PC-3 (cell line): ENCODE measurements around the gene CHTOP. TPM values are rescaled to one million over a fixed set of nuclear protein-coding genes. Genes with fewer than 3 reads are reported as not detected.

Experiments used
- ATAC-seq: fragments of 200-7000 bp; cut with Tn5 transposase; 2 replicates; pipeline ENCODE4 v1.9.1; 2020; ENCODE audit warnings: mild to moderate bottlenecking, moderate library complexity
- BruUV-seq: library from RNA; stranded (reverse); fragments of 400-500 nt; replicated peaks from 2 replicates; lab custom pipeline; 2021; lab: Mats Ljungman, UMichigan
- CTCF ChIA-PET: fragments of 300-600 bp; sonication (Branson Sonifier 250); formaldehyde crosslinking; loops from one replicate; lab custom pipeline; 2022; ENCODE audit warnings: antibody characterized with exemption; lab: Charles Lee
- POLR2A ChIA-PET: fragments of 300-600 bp; sonication (Branson Sonifier 250); formaldehyde crosslinking; loops from one replicate; lab custom pipeline; 2022; ENCODE audit warnings: antibody characterized with exemption; ENCODE audit not compliant: unreplicated experiment; lab: Charles Lee
- DNase-seq: peaks from one replicate; pipeline ENCODE4 v3.0.0-alpha.2; 2015
- H2AFZ ChIP-seq: fragments of 300-600 bp; sonication (generic); 2 replicates; pipeline ENCODE4 v1.6.0; 2016; ENCODE audit warnings: antibody characterized with exemption, low read length
- H3F3A ChIP-seq: fragments of 300-600 bp; sonication (generic); one replicate; pipeline ENCODE4 v1.6.0; 2017; ENCODE audit warnings: antibody characterized with exemption, low read length, control low read depth, mild to moderate bottlenecking; ENCODE audit not compliant: unreplicated experiment
- H3K27ac ChIP-seq: fragments of 300-600 bp; sonication (generic); 2 replicates; pipeline ENCODE4 v1.5.1; 2016; ENCODE audit warnings: mild to moderate bottlenecking, low read length
- H3K27me3 ChIP-seq: fragments of 300-600 bp; sonication (generic); 2 replicates; pipeline ENCODE4 v1.6.1; 2016; ENCODE audit warnings: low read length, mixed read lengths
- H3K36me3 ChIP-seq: fragments of 300-600 bp; sonication (generic); 2 replicates; pipeline ENCODE4 v1.6.1; 2016; ENCODE audit warnings: low read depth, mixed run types, low read length, mixed read lengths
- H3K4me1 ChIP-seq: fragments of 300-600 bp; sonication (generic); 2 replicates; pipeline ENCODE4 v1.5.1; 2016; ENCODE audit warnings: low read length; ENCODE audit not compliant: insufficient read depth
- H3K4me2 ChIP-seq: fragments of 300-600 bp; sonication (generic); 2 replicates; pipeline ENCODE4 v1.6.0; 2016; ENCODE audit warnings: low read length
- H3K4me3 ChIP-seq: fragments of 300-600 bp; sonication (generic); 2 replicates; pipeline ENCODE4 v1.5.1; 2016; ENCODE audit warnings: mild to moderate bottlenecking, low read length, mixed read lengths
- H3K79me2 ChIP-seq: fragments of 300-600 bp; sonication (generic); 2 replicates; pipeline ENCODE4 v1.6.1; 2017; ENCODE audit warnings: low read length, mixed read lengths
- H3K9ac ChIP-seq: fragments of 300-600 bp; sonication (generic); 2 replicates; pipeline ENCODE4 v1.6.0; 2016; ENCODE audit warnings: mild to moderate bottlenecking, low read length
- H3K9me2 ChIP-seq: fragments of 300-600 bp; sonication (generic); replicated peaks from 2 replicates; pipeline ENCODE4 v1.6.1; 2016; ENCODE audit warnings: mixed run types, low read length, mixed read lengths
- H3K9me3 ChIP-seq: fragments of 300-600 bp; sonication (generic); 2 replicates; pipeline ENCODE4 v1.6.1; 2016; ENCODE audit warnings: low read length, mixed read lengths
- H4K20me1 ChIP-seq: fragments of 300-600 bp; sonication (generic); 2 replicates; pipeline ENCODE4 v1.6.1; 2016; ENCODE audit warnings: low read length, mixed read lengths
- EZH2 ChIP-seq: fragments of 300-600 bp; sonication (generic); IDR thresholded peaks from one replicate; pipeline ENCODE4 v1.6.1; 2017; ENCODE audit warnings: antibody characterized with exemption, mild to moderate bottlenecking, low read length; ENCODE audit not compliant: unreplicated experiment
- EZH2phosphoT487 ChIP-seq: fragments of 300-600 bp; sonication (generic); IDR thresholded peaks from 2 replicates; pipeline ENCODE4 v1.6.1; 2018; ENCODE audit warnings: mild to moderate bottlenecking, antibody characterized with exemption, low read length, borderline replicate concordance
- intact Hi-C: fragments of 100-400 bp; cut with micrococcal nuclease; formaldehyde crosslinking; loops from 2 replicates; pipeline ENCODE4 v1.9.0; 2023
- total RNA-seq: library from RNA; depleted of rRNA; stranded (reverse); fragments of >200 nt; gene quantifications from 2 replicates; pipeline ENCODE4 v1.2.3, GENCODE V29; 2014
- TF ChIP-seq, protein P1 (sequence below): fragments of 300-600 bp; sonication (generic); conservative IDR thresholded peaks from 2 replicates; pipeline ENCODE4 v1.5.1; 2017; ENCODE audit warnings: antibody characterized with exemption, low read depth, mild to moderate bottlenecking, low read length

Gene CHTOP
- total RNA-seq, 1 experiment from 2014 or later = 101 TPM

DNA sequence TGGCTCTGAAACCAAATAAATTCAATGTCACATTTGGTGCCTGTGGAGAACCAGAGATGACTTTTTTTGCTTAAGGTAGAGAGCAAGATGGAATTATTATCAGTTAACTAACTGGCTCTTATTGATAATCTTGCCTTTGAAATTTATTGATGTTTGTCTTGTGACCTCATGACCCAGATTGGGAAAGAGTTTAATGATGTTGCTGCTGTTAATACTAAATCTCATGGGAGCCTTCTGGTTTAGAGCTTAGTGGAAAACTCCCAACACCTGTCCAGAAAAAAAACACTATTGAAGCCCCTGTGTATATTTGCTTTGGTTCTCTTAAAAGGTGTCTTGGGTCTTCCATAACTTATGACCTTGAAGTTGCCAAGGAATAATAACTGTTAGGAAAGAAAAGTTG, 9.9 kb downstream of the CHTOP start:
- Histone ChIP-seq H3K9me2 (no peaks in the 10 kb centered on the region), H3F3A (peaks cover 18% of the 10 kb centered on the region), H3K79me2 (peaks cover 56% of the 10 kb centered on the region), H3K4me2 (no peak overlapping the region), H3K4me1 (no peaks in the 10 kb centered on the region), H4K20me1 (0 out of 2 replicates have a peak, but pooled peaks cover 8% of the 10 kb centered on the region), H3K27ac (no peak overlapping the region), H3K4me3 (no peak overlapping the region), H2AFZ (no peak overlapping the region), H3K27me3 (no peaks in the 10 kb centered on the region), H3K9me3 (no peaks in the 10 kb centered on the region), H3K36me3 (peaks cover 77% of the 10 kb centered on the region), H3K9ac (no peak overlapping the region)
- CTCF ChIA-PET = interaction anchor here (0.5 to 1.1 kb wide), 2 partner anchors 17 to 72 kb away, joined by 3 read pairs; partner anchors contain the start of gene S100A13
- POLR2A ChIA-PET = no interaction called here
- TF ChIP-seq, protein P1, sequence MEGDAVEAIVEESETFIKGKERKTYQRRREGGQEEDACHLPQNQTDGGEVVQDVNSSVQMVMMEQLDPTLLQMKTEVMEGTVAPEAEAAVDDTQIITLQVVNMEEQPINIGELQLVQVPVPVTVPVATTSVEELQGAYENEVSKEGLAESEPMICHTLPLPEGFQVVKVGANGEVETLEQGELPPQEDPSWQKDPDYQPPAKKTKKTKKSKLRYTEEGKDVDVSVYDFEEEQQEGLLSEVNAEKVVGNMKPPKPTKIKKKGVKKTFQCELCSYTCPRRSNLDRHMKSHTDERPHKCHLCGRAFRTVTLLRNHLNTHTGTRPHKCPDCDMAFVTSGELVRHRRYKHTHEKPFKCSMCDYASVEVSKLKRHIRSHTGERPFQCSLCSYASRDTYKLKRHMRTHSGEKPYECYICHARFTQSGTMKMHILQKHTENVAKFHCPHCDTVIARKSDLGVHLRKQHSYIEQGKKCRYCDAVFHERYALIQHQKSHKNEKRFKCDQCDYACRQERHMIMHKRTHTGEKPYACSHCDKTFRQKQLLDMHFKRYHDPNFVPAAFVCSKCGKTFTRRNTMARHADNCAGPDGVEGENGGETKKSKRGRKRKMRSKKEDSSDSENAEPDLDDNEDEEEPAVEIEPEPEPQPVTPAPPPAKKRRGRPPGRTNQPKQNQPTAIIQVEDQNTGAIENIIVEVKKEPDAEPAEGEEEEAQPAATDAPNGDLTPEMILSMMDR = no peak
- TF ChIP-seq EZH2 = no peak
- TF ChIP-seq EZH2phosphoT487 = no peak
- ATAC-seq (no peak), DNase-seq (no peak)
- BruUV-seq = no TSS peak
- intact Hi-C loops = no loop called here

DNA sequence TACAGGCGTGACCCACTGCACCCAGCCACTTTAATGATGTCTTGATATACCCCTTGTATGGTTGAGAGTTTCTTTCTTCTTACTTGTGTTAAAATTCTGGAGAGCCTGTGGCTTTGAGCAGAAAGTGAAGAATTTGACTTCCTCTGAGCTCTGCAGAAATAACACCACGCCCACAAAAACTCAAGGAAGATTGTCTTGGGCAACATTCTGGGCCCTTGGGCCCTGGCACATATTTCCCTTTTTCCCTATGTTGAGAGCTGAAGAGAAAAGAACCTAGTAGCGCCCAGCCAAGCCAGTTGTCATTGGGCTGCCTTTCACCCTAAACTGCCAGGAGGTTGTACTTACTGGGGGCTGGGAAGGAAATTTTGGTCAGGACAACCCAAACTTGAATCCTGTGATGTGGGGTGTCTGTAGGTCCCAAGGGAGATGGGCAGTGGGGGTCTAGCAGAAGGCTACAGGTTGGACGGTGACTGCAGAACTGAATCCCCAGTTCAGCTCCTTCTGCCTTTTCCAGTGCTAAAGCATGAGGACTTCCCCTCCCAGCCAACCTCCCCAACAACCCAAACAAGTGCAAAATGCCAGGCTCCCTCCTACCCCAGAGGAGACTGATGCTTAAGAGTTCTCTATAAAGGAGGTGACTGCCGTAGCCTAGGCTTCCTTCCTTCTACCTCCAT, 12.9 kb downstream of the CHTOP start:
- H3F3A ChIP-seq = peaks cover 18% of the 10 kb centered on the region
- peaks cover 48% of the 10 kb centered on the region for H3K36me3 ChIP-seq
- DNase-seq (no peak), ATAC-seq (no peak; the same call in 1 of the 2 replicates)
- peaks cover 27% of the 10 kb centered on the region; the same call in 1 of the 2 replicates for H3K79me2 ChIP-seq
- no peak overlapping the region for H2AFZ ChIP-seq
- POLR2A ChIA-PET = no interaction called here
- H3K9me2 ChIP-seq = no peaks in the 10 kb centered on the region
- CTCF ChIA-PET = no interaction called here
- H3K9me3 ChIP-seq = no peaks in the 10 kb centered on the region
- TF ChIP-seq EZH2phosphoT487 (no peak), EZH2 (no peak)
- TF ChIP-seq, protein P1 = no peak
- 0 out of 2 replicates have a peak, but pooled peaks cover 8% of the 10 kb centered on the region for H4K20me1 ChIP-seq
- no peak overlapping the region for H3K27ac ChIP-seq
- no peak overlapping the region for H3K4me2 ChIP-seq
- BruUV-seq = no TSS peak
- no peak overlapping the region for H3K4me3 ChIP-seq
- H3K27me3 ChIP-seq = no peaks in the 10 kb centered on the region
- H3K9ac ChIP-seq = no peak overlapping the region
- intact Hi-C loops = no loop called here
- H3K4me1 ChIP-seq = peaks cover 5% of the 10 kb centered on the region; the same call in 1 of the 2 replicates

DNA sequence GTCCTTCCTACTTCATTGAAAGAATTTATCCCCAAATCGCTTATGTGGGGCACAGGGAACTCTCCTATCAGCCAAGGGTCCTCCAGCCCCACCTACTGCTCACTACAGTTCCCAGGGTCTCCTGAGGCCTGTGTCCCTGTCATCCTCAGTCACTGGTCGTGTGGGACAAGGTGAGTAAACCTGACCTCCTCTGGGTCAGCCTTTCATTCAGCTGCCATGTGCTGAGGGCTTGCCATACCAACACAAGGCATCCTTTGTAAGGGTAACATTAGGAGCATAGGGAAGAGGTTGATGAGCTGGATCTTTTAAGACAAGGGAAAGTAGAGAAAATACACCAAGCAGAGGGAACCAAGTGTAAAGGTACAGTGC, 13.5 kb downstream of the CHTOP start:
- no peaks in the 10 kb centered on the region for H3K27me3 ChIP-seq
- TF ChIP-seq EZH2phosphoT487 (no peak), EZH2 (no peak)
- TF ChIP-seq, protein P1 = no peak
- H3K4me1 ChIP-seq = peaks cover 5% of the 10 kb centered on the region; the same call in 1 of the 2 replicates
- H3K4me3 ChIP-seq = no peak overlapping the region
- ATAC-seq = peak; percentile 14
- H2AFZ ChIP-seq = no peak overlapping the region
- intact Hi-C loops = no loop called here
- no peak for DNase-seq
- peaks cover 21% of the 10 kb centered on the region; the same call in 1 of the 2 replicates for H3K79me2 ChIP-seq
- H3F3A ChIP-seq = peaks cover 18% of the 10 kb centered on the region
- TSS peak; percentile 8 for BruUV-seq
- no peak overlapping the region for H3K4me2 ChIP-seq
- H3K9ac ChIP-seq = no peak overlapping the region
- no peaks in the 10 kb centered on the region for H3K9me3 ChIP-seq
- ChIA-PET CTCF (no interaction called here), POLR2A (interaction anchor here (1.4 kb wide), 1 partner anchor 12 kb away, joined by 6 read pairs; no protein-coding TSS in a partner anchor)
- no peaks in the 10 kb centered on the region for H3K9me2 ChIP-seq
- H4K20me1 ChIP-seq = 0 out of 2 replicates have a peak, but pooled peaks cover 8% of the 10 kb centered on the region
- H3K27ac ChIP-seq = no peak overlapping the region
- H3K36me3 ChIP-seq = peaks cover 43% of the 10 kb centered on the region
